HG03520 (cell line): ENCODE measurements around the gene SLC5A3.

ENCODE experiments used
- ATAC-seq: cut with Tn5 transposase; IDR thresholded peaks from one replicate; pipeline ENCODE4 v1.9.1; 2021; ENCODE audit warnings: mild to moderate bottlenecking, moderate library complexity; ENCODE audit not compliant: unreplicated experiment

SLC5A3 gene

DNA sequence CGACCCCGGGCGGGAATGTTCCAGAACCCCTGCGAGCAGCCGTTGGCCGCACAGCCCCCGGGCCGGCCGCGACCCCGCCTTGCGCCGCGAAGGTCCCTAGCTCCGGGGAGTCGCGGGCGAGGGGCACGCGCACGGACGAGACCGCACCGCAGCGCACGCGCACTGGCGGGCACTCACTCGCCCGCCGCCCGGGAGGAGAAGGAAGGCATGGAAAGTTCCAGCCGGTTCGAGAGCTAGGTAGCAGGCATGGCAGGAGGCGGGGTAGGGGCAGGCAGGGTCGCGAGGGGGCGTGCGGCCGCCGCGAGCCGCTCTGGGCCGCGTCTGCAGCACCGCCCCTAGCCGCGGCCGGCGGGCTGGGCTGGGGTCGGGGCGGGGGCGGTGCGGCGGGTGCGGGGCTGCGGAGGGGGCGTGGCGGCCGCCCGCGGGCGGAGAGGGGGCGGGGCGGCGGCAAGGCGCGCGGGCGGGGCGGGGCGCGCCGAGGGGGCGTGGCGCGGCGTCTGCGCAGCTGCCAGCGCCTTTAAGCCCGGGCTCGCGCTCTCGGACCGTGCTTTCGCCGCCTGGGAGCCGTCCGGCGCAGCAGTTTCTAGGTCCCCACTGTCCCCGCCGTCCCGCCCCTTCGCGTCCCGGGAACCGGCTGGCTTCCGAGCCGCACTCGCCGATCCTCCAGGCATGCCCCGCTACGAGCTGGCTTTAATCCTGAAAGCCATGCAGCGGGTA, at the start of gene SLC5A3, which contains the start of gene MRPS6:
Gene SLC5A3, plus strand, starts transcription at position 547 of the 717 bp plus-strand sequence. CDS start 21,621 bp downstream, outside the sequence.
Gene MRPS6, plus strand, starts transcription at position 547 of the 717 bp plus-strand sequence. Its CDS starts 123 bp downstream, at position 670.
- ATAC-seq: peak; percentile 65

DNA sequence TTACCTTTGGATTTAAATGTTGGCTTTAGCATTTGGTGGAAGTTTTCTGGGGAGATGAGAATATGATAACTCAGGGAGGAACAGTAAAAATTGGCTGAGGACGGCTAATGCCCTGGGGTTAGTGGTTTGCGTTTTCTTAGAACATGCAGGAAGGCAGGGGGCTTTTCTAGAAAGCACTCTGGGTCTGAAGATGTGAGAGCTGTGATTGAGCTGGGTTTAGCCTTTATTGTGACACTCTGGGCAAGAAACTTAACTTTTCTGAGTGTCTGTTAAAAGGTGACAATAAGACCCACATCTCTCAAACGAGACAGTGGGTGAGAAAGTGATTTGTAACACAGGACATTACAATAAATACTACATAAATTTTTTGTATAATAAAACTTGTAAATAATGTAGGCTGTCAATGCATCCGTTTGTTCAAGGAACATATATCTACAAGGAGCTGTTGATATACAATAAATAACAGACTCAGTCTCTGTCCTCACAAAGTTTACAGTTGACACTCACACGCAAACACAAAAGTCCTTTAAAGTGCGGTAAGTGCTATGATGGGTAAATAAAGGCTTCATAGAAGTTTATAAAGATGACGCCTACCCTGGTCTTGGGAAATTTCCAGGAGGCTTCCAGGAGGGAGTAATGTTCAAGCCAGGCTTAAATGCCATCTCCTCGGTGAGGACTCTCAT, 49.5 kb upstream of the SLC5A3 start:
- no peak for ATAC-seq

DNA sequence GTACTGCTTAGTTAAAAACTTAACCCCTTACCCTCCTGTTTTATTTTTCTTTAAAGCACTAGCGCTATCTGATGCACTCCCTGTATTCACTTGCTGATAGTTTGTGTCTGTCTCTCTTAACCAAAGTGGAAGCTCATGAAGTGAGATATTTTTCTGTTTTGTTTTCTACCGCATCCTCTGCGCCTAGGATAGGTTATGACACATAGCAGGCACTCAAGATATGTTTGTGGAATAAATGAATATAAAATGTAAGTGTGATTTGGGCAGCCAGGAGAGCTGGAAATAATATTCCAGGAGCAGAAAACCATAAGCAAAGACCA, 49.0 kb upstream of the SLC5A3 start:
- ATAC-seq: no peak

DNA sequence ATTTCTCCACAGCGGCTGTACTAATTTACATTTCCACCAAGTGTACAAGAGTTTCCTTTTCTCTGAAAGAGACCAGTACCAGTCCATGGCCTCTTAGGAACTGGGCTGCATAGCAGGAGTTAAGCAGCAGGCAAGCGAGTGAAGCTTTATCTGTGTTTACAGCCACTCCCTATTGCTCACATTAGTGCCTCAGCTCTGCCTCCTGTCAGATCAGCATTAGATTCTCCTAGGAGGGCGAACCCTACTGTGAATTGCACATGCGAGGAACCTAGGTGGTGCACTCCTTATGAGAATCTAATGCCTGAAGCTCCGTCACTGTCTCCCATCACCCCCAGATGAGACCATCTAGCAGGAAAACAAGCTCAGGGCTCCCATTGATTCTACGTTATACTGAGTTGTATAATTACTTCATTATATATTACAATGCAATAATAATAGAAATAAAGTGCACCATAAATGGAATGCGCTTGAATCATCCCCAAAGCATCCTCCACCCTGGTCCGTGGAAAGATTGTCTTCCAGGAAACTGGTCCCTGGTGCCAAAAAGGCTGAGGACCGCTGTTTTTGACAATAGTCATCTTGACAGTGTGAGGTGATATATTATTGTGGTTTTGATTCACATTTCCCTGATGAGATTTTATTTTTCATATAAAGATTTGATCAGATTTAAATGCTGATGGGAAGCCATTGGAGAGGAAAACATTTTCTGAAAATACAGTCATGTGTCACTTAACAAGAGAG, 45.5 kb upstream of the SLC5A3 start:
- ATAC-seq: no peak

DNA sequence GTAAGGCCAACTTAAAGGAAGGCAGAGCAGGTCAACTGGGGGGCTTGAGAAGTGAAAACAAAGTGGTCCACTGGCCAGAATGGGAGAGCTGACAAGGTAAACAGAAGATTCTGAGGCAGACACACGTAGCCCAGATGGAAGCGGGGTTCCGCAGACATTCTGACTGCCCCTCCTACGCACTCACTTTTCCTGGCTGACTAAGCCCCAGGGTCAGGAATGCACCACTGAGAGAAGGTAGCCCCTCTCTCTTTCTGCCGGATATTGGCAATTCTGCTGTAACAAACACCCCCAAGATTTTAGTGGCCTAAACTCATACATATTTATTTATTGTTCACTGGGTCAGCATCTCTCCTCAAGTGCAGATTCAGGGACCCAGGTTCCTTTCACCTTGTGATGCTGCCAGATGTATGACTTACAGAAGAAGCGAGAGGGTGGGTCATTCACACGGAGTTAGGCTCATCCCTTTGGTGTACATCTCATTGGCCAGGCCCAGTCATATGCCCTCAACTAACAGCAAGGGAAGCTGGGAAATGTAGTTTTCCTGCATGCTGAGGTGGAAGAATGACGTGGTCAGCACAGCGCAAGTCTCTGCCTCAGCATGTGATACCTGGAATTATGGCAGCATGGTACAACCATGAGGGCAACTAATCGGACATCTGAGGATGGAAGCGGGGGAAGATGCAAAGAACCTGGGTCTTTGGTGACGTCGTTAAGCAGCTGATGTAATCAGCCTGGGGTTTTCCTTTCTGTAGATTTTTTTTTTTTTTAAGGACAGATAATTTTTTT, 43.4 kb upstream of the SLC5A3 start:
- peak; percentile 89 for ATAC-seq

DNA sequence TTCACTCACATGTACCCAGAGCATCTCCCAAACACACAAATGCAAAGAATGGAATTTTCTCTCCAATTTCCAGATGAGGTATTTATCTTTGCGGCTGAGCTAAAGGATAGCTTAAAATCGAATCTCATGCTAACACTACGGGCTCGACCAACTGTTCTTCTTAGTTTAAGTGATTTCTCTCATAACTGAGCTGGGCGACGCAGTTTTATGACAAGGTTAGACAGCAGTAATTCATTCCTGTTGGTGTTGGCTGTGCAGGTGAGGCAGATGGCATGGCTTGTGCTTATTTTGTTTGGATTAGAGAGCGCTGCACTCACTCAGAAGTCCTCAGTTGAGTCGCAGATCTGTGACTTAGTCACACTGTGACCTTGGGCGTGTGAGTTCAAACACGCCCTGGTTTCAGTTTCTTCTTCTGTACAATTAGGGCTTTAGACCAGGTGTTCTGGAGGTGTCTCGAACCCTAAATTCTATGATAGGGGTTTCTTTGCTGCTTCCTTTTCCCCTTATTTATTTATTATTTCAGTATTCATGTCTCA, 41.5 kb upstream of the SLC5A3 start:
- ATAC-seq: no peak

DNA sequence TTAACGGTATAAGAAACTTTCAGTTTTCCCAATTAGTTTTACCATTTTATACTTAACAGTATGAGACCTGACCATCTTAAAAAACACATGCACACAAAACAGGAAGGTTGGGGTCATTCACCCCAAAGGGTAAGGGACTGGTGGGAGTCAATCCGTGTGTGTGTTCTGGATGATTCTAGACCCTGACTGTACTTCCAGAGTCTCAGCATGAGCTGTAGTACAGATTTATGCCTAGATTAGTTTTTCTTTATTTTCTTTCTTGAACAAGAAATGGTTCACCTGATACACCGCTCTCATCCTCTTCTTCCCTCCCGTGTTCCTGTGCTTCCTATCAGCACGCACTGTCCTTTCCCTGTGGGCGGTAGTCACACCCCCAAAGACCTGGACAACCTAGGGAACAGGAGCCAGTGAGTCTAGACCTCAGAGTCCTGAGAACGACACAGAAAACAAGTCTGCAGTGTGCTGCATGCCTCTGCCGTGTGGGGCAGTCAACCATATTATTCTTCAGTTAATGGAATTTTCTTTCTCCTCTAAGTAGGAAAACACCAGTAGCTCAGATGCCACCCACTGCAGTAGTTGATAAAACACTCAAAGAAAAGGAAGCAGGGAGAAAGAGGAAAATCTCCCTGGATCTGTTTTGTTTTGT, 38.9 kb upstream of the SLC5A3 start:
- ATAC-seq: no peak

DNA sequence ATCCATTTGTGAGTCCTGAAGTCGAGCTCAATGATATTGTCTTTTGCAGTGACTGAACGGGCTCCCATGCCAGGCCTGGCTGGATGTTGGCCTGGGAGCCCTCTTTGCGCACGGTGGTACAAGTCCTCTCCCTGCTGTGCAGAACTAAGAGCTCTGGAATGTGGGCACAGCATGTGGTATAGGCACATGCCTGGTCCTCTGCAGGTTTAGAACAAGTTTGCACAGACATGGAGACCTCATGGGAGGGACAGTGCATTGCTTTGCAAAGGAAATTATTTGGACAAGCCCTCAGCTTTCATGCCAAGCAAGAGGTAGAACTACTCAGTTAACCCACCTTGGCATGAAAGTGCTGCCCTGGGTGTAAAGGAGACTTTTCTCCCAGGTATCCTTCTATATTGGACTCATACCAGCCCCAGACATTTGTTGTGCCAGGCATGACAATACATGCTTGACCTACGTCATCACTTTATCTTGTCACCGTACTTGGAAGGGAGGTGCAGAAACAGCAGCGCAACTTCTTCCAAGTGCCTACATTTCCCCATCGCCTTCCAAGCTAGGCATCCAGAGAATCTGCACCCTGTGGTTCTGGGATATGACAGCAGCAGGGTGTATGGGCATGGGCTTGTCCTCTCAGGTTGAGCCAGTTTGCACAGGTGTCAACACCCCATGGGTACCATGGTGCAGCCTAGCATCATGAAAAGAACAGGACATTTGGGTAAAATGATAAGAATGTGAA, 37.6 kb upstream of the SLC5A3 start:
- no peak for ATAC-seq

DNA sequence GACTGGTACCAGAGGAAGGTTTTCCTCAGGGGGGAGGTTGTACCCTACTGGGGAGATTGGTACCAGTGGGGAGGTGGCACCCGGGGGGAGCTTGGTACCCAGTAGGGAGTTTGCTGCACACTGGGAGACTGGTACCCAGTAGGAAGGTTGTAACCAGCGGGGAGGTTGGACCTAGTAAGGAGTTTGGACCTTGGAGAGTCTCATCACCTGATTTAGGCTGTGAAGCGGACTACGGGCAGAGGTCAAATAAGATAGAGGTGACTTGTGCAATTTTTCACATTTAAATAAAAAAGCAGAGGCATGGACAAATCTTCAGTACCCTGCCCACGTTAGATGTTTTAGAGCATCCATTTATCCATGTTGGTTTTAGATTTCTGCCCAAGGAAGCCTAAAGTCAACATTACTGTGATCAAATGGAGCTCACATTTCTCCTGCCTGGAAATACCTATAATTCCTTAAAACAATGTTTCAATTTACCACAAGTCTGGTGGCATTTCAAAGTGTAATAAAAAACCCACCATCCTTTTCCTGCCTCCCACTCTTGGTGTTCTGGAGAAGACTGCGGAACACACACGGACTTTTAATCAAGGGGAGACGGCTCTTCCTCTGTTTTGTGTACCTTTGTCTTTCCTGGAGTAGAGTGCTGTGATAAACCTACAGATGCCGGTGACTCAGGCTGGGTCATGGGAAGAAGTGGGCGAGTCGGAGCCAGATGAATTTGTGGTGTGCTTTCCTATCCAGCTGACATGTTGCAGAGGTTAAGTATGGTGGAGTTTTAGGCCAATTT, 36.2 kb upstream of the SLC5A3 start:
- no peak for ATAC-seq

DNA sequence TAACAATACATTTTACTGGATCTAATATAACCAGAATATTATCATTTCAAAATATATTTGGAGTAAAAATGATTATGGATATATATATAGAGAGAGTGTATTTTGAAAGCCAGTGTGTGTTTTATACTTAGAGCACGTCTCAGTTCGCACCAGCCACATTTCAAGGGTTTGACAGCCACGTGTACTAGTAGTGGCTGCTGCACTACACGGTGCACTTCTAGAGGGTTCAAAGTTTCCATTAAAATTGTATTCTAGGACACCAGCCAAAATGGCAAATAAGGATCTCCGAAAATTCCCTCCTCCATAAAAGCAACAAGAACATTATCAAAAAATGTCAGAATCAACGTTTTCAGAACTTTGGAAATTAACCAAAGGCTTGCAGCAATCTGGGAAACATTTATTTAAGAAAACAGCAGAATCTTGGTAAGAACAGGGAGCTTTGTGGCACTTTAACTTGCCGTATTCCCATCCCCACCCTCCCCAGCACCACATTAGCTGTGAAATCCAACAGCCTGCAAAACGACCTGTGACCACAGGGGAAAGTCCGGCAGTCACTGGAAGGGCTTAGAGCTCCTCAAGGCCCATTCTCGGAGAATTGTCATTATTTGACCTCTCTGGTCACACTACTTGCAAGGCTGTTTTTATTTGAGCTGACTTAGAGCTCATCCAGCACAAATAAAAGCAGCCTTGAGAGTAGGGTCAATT, 33.5 kb upstream of the SLC5A3 start:
- ATAC-seq: no peak

DNA sequence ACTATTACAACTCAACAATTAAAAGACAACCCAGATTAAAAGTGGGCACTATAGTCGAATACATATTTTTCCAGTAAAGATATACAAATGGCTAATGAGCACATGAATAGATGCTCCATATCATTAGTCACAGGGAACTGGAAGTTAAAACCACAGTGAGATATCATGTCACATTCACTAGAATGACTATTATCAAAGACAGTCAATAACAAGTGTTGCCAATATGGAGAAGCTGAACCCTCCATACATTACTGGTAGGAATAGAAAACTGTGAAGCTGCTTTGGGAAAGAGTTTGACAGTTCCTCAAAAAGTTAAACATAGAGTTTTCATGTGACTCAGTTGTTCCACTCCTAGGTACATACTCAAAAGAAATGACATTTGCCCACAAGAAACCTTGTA, 30.6 kb upstream of the SLC5A3 start:
- no peak for ATAC-seq

DNA sequence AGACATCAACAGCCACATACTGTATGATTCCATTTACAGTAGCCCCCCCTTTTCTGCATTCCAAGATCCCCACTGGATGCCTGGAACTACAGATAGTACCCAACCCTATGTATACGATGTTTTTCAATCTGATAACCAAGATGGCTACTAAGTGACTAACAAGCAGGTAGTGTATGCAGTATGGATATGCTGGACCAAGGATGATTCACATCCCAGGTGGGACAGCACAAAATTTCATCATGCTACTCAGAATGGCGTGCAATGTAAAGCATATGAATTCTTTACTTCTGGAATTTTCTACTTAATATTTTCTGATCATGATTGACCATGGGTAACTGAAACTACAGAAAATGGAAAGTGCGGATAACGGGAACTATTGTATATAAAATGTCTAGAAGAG, 30.0 kb upstream of the SLC5A3 start:
- no peak for ATAC-seq

DNA sequence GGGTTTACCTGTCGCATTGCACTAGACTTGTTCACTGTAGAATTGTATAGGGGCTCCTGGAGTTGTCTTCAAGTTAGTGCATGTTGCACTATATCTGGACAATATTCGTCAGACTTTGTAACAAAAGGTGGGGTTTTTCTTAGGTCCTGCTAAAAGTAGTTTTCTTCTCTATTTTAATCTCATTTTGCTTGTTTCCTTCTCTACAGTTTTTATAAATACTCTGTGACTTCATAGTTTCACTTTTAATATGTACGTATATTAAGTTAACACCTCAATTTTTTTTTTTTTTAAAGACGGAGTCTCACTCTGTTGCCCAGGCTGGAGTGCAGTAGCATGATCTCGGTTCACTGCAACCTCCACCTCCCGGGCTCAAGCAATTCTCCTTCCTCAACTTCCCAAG, 26.5 kb upstream of the SLC5A3 start:
- ATAC-seq: no peak

DNA sequence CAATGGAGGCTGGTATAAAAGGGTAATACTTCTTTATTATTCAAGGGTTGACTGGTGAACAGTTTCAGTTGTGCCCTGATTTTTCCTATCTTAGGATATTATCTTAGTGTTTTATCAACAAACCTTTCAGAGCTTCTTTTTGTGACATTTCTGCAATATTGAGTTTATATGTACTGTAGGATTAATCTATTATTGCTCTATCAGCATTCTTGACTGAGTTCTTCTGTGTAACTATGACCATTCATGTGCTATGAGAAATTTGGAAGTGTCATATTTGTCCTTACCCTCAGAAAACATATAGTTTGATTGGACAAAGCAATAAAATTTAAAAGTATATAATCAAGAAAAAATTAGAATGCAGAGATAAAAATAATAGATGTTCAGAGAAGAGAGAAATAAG, 25.5 kb upstream of the SLC5A3 start:
- no peak for ATAC-seq

DNA sequence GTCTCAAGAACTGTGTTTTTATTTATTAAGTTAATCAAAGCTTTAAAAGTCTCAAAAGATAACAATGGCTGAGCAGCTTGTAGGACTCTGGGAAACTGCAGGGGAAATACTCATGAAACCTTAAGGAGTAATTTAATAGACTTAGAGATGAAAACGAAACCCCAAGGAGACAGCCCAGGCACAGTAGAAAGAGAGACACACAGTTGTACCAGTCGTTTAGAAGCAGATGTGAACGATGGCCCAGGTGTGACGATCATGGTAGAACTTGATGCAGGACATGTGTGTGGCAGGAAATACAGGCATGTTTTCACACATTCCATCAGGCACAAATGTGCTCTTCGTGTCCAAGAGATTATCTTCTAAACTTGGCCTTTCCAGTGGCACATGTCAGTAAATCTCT, 21.2 kb upstream of the SLC5A3 start:
- ATAC-seq: no peak

DNA sequence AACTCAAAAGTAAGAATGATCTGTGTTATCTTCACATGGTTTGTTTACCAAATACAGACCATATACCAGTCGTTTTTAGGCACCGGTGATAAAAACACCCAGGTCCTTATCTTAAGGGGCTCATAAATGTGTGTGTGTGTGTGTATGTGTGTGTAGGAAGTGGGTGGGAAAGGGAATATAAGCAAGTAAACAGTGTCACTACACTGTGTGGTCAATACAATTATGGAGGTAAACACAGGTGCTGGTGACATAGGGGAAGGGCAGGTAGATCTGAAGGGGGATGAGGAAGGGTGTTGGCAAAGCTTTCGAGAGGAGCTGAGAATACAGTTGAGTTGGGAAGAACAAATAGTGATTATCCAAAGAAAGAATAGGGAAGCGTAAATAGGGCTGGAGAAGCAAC, 19.1 kb upstream of the SLC5A3 start:
- ATAC-seq: no peak

DNA sequence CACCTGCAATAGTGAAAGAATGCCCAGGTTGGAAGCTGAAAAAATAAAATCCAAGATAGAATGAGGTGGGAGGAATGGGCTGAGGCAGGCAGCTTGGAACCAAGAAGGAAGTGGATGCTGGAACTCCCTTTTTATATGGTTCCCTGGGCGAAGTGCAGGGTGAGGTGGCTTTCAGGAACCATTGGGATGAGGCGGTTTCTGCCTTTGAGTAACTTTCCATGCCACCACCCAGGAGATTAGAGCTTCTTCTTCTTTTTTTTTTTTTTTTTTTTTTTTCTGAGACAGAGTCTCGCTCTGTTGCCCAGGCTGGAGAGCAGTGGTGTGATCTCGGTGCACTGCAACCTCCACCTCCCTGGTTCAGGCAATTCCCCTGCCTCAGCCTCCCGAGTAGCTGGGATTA, 17.8 kb upstream of the SLC5A3 start:
- no peak for ATAC-seq

DNA sequence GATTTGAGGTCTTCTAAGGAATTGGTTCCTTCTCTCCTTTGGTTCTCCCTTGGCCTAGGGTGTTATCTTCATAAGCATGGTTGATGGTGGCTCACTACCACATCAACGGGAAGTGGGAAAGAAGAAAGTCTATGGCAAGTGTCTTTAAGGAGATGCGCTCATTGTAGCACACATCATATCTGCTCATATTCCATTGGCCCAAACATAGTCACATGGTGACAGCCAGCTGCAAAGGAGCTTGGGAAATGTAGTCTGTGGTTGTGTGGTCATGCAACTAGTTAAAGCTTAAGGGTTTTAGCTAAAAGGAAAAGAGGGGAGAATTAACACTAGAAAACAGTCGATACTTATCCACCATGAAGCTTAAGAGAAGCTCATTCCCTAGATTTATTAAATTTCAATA, 11.4 kb upstream of the SLC5A3 start:
- ATAC-seq: no peak
